Amniotic epithelial cell (primary cell): ENCODE measurements around the gene GLIS1.

Source experiments
- DNase-seq: peaks from one replicate; pipeline ENCODE4 v3.0.0-alpha.2; 2010; ENCODE audit warnings: low read depth

The GLIS1 gene

DNA sequence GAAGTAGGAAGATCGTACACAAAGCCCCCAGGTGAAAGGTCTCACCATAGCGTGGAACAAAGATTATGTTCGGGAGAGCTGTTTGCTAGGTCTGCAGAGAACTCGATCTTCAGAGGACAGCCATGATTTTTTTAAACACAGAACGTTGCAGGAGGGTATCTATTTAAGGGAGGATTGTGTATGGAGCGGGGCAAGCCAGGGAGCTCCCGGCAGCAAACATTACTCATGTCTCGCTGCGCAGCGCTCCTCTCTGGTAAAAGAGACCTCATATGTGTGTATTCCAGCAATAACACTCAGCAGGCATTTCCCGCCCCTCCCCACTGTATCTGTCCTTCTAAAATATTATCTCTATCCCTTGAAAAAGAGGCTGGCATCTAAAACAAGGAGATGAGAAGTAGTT, 2.7 kb downstream of the GLIS1 start:
- peak; percentile 43 for DNase-seq

- DNase-seq = no peak
These were observed 3.3 kb downstream of the GLIS1 start for GRCh38 chr1:53735681-53736080.

DNA sequence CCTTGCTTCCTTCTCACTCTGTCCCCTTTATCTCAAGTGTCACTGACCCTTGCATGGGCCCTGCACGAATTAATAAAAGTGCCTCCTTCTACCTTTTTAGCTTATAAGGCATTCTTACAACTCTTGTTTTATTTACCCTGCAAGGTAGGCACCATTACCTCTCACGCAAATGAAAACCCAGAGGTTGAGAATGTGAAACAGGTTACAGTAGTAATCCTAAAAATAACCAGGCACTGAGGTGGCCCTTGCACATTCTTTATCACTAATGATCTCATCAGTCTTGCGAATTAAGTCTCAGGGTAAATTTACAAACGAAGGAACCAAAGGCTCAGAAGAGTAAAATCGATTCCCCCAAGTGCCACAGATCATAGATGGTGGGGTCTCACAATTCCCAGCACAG, 3.7 kb downstream of the GLIS1 start:
- no peak for DNase-seq

GRCh38 chr1:53734650-53735211, 4.2 kb downstream of the GLIS1 start:
- DNase-seq = peak; percentile 40

- peak; percentile 40 for DNase-seq
These were observed 4.9 kb downstream of the GLIS1 start for GRCh38 chr1:53733975-53734649.

GRCh38 chr1:53733447-53733931, 5.5 kb downstream of the GLIS1 start:
- no peak for DNase-seq

DNA sequence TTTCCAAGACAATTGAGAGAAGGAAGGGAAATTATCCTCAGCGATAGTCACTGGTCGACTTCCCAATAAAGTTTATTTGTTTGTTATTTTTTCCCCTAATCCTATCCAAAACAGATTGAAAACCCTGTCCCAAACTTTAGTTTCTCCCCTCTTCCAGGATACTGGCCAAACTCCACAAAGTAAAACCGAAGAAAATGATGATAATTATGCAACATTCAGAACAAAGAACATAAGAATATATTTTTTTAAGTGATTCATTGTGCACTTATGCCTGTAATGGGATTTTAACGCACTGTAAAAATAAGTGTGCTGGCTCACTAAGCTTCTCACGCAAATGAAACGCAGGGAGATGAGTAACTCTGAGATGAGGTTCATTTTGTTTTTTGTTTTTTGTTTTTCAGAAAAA, 6.0 kb downstream of the GLIS1 start:
- peak; percentile 88 for DNase-seq

GRCh38 chr1:53732409-53732808, 6.6 kb downstream of the GLIS1 start:
- no peak for DNase-seq

GRCh38 chr1:53731779-53732305, 7.1 kb downstream of the GLIS1 start:
- peak; percentile 9 for DNase-seq

DNA sequence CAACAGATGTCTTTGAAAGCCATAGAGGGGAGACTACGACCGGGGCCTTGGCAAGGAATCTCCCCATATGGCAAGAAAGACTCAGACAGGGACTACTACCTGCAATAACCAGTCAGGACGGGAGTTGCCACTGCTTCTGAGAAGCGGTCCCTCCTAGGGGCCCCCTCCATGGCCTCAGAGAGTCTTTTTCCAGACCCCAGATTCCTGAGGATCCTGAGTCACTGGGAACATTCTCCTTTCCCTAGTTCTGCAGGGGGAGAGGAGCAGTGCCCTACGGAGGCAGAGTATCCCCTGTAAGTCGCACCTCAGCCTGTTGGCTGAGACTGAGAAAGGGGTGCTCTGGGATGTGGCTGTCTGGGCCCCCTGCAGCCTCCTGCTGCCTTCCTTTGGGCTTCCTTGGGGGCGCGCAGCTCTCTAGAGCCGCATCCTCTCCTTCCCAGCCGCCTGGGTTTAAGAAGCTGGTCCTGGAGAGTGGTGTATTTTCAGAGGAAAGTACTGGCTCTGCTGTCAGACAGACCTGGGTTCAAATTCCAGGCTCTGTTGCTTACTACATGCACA, 7.8 kb downstream of the GLIS1 start:
- DNase-seq = no peak

DNA sequence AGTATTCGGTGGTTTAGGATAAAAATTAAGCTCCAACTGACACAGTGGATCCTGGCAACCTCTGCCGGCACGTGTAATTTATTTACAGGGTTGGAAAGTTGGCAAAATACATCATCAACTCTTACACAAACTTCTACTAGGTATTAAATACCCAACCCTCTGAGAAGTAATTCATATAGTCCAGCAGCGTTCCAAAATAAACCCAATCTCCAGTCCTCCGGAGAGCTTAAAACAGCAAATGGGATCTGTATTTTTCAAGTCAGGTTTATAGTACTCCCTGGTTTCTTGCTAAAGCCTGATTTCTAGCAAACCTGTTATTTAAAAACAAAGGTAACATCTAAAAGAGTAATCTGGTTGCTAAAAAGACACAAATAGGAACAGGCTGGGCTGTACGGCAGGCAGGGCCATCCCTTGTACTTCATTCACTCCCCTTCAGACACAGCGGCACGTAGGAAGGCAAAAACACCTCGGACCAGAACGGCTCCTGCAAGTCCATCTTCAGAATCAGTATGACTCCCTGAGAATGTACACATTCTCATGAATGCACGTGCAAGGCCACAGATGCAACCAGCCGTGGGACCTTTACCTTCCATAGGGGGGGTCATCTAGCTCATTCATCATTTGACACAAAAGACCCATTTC, 8.6 kb downstream of the GLIS1 start:
- no peak for DNase-seq

GRCh38 chr1:53729456-53730223, 9.3 kb downstream of the GLIS1 start:
- DNase-seq = no peak

- DNase-seq = no peak
These were observed 10.1 kb downstream of the GLIS1 start for GRCh38 chr1:53728702-53729455.

GRCh38 chr1:53728196-53728595, 10.8 kb downstream of the GLIS1 start:
- DNase-seq = no peak

GRCh38 chr1:53727461-53728092, 11.4 kb downstream of the GLIS1 start:
- DNase-seq = no peak

DNA sequence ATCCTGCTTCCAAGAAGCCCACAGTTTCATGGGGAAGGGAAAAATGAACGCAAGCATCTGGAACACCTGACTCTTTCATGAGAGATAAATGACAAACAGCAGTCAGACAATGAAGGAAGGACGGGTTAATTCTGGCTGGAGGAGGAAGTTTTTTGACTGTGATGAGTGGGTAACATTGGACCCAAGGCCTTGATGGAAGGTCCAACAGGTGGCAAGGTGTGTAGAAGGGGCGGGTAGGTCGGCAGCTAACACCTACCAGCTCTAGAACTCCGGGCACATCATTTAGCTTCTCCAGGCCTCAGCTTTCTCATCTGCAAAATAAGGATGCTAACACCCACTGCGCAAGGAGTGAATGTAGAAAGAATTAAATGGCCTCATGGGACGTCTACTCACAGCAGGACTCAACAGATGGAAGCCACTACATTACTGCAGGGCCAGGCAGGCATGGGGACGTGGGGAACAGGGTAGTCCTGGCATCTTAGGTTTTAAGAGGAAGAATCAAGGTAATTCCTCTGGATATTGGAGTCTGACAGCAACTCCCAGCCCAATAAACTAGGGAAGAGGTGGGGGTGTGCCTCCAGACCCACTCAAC, 12.9 kb downstream of the GLIS1 start:
- no peak for DNase-seq

DNA sequence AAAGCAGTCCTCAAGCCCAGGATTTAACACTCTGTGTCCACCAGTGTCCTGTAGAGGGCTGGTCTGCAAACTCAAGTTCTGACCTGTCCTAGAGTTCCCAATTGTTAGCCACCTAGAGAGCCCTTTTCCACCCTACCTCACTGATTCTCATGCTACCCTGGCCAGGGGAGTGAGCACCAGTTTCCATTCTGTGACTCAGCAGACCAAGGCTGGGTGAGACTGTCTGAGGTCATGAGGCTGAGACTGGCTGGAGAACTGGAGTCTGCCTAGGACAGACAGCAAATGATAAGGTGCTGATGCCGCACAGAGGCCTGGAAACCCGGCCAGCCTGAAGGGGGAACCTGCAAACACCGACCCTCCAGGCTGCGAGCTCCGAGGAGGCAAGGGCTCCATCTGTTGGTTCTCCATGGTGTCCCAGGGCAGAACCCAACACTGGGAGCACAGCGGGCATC, 13.7 kb downstream of the GLIS1 start:
- DNase-seq = peak; percentile 74

DNA sequence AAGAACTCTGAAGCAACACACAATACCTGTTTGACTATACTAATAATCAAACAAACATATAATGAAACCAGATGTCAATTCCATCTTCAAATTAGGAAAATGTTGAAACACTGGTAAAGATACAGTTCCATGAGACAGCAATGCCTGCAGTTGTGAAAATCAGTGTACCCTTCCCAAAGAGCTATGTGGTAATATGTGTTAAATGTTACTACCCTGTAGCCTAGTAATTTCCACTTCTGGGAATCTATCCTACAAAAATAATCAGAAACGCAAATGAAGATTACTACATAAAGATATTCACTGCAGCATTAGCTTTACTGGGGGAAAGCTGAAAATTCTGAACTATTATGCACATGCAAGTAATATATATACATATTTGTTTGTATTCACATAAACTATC, 16.9 kb downstream of the GLIS1 start:
- no peak for DNase-seq

- DNase-seq = peak; percentile 64
These were observed 17.9 kb downstream of the GLIS1 start for GRCh38 chr1:53721088-53721487.

- DNase-seq = no peak
These were observed 19.5 kb downstream of the GLIS1 start for GRCh38 chr1:53719469-53719868.
